GM12878 (cell line): Measurements from ENCODE around the gene CCDC127. TPM values are rescaled to one million over a fixed set of nuclear protein-coding genes. Genes with fewer than 3 reads are reported as not detected.

Source experiments
- ATAC-seq: fragments of 200-7000 bp; cut with Tn5 transposase; 3 replicates; pipeline ENCODE4 v1.9.1; 2020; ENCODE audit warnings: mild to moderate bottlenecking, moderate library complexity
- BruUV-seq: library from RNA; stranded (reverse); fragments of 400-500 nt; replicated peaks from 2 replicates; lab custom pipeline; 2021; lab: Mats Ljungman, UMichigan
- CTCF ChIA-PET: fragments of 300-600 bp; sonication (Branson Sonifier 250); formaldehyde crosslinking; extraction: SDS; loops from one replicate; lab custom pipeline; 2021; ENCODE audit warnings: inconsistent platforms; lab: Yijun Ruan, JAX
- POLR2A ChIA-PET: fragments of 350-600 bp; formaldehyde crosslinking; extraction: SDS; loops from one replicate; lab custom pipeline; 2021; ENCODE audit warnings: inconsistent platforms; lab: Charles Lee
- RAD21 ChIA-PET: fragments of 300-600 bp; sonication (Branson Sonifier 250); formaldehyde crosslinking; loops from one replicate; lab custom pipeline; 2023; ENCODE audit warnings: antibody characterized with exemption; ENCODE audit not compliant: unreplicated experiment; lab: Charles Lee
- SMC1A ChIA-PET: fragments of 300-600 bp; sonication (Branson Sonifier 250); formaldehyde crosslinking; loops from one replicate; lab custom pipeline; 2023; ENCODE audit not compliant: unreplicated experiment, uncharacterized antibody; lab: Charles Lee
- DNase-seq: peaks from one replicate; pipeline ENCODE4 v3.0.0-alpha.2; 2011; ENCODE audit warnings: low read depth, low spot score
- FAIRE-seq: peaks from 3 replicates; lab custom pipeline; 2011; peaks lifted over from hg19 to GRCh38; lab: Jason Lieb, UNC
- H2AFZ ChIP-seq: 2 replicates; pipeline ENCODE4 v1.6.0; 2011; ENCODE audit warnings: low read depth, low read length, control low read depth; ENCODE audit not compliant: control insufficient read depth
- H3K27ac ChIP-seq: 2 replicates; pipeline ENCODE4 v1.5.1; 2011; ENCODE audit warnings: control low read depth; ENCODE audit not compliant: control insufficient read depth, insufficient read depth
- H3K27me3 ChIP-seq, 2 experiments: replicated peaks in 1 of 2; 2 replicates each; pipeline versions ENCODE4 v1.6.0 to v1.6.1; 2011; ENCODE audit warnings: low read length in 1 of 2; ENCODE audit not compliant: control insufficient read depth in 2 of 2, insufficient read depth in 2 of 2
- H3K36me3 ChIP-seq, 2 experiments: 2 replicates each; pipeline ENCODE4 v1.5.1; 2011; ENCODE audit warnings: low read length in 1 of 2; ENCODE audit not compliant: control insufficient read depth in 2 of 2, insufficient read depth in 2 of 2
- H3K4me1 ChIP-seq: 2 replicates; pipeline ENCODE4 v1.6.1; 2011; ENCODE audit warnings: mild to moderate bottlenecking, low read length, moderate library complexity, mixed read lengths; ENCODE audit not compliant: control insufficient read depth, insufficient read depth
- H3K4me2 ChIP-seq: 2 replicates; pipeline ENCODE4 v1.6.0; 2011; ENCODE audit warnings: control low read depth; ENCODE audit not compliant: control insufficient read depth, insufficient read depth
- H3K4me3 ChIP-seq: fragments of 200-600 bp; sonication (generic); 2 replicates; pipeline ENCODE4 v1.5.1; 2016
- H3K79me2 ChIP-seq: 2 replicates; pipeline ENCODE4 v1.6.0; 2011; ENCODE audit warnings: low read length; ENCODE audit not compliant: control insufficient read depth, insufficient read depth
- H3K9ac ChIP-seq: 2 replicates; pipeline ENCODE4 v1.8.0; 2011; ENCODE audit warnings: low read length, control low read depth, mixed read lengths; ENCODE audit not compliant: control insufficient read depth, insufficient read depth
- H3K9me3 ChIP-seq: replicated peaks from 3 replicates; pipeline ENCODE4 v1.5.1; 2011; ENCODE audit warnings: mild to moderate bottlenecking, low read length; ENCODE audit not compliant: control insufficient read depth, insufficient read depth
- H4K20me1 ChIP-seq: 2 replicates; pipeline ENCODE4 v1.6.0; 2011; ENCODE audit not compliant: control insufficient read depth, insufficient read depth
- CREM ChIP-seq: IDR thresholded peaks from 2 replicates; pipeline ENCODE4 v1.6.1; 2014; ENCODE audit warnings: antibody characterized with exemption, low read depth
- RAD21 ChIP-seq: IDR thresholded peaks from 2 replicates; pipeline ENCODE4 v1.6.1; 2011; ENCODE audit warnings: mild to moderate bottlenecking, low read depth, low read length, moderate library complexity; ENCODE audit not compliant: insufficient read depth
- RCOR1 ChIP-seq: conservative IDR thresholded peaks from 2 replicates; pipeline ENCODE4 v1.6.1; 2012; ENCODE audit warnings: low read depth, low read length, improper control_type of control experiment
- ZBTB4 ChIP-seq: fragments of 450-650 bp; formaldehyde crosslinking; IDR thresholded peaks from 2 replicates; pipeline ENCODE4 v1.4.0; 2022; ENCODE audit warnings: mild to moderate bottlenecking, moderate library complexity
- in situ Hi-C: fragments of 300-500 bp; cut with MboI; formaldehyde crosslinking; loops from 9 replicates; pipeline ENCODE4 v1.14.3; 2018; ENCODE audit warnings: mixed read lengths
- intact Hi-C: fragments of 100-400 bp; cut with micrococcal nuclease; formaldehyde crosslinking; loops from one replicate; pipeline ENCODE4 v1.14.2; 2022; ENCODE audit not compliant: unreplicated experiment
- polyA plus RNA-seq, 11 experiments: library from polyadenylated mRNA; depleted of rRNA in 4 of 11; unstranded in 6 of 11; stranded (reverse) in 5 of 11; fragments of >200 nt; fragmentation: Nextera tagmentation in 4 of 11; fragmentation: Illumina TruSeq in 1 of 11; extraction: Ambion mirVana in 4 of 11; extraction: Trizol in 1 of 11; gene quantifications; 1 replicate in 1 of 11; 2 replicates in 10 of 11; pipeline versions ENCODE4 v1.2.1 to v1.2.3, GENCODE V29; 2011 to 2016; ENCODE audit warnings: inconsistent platforms in 2 of 11, missing spikeins in 2 of 11, low read depth in 1 of 11
- total RNA-seq, 4 experiments: library from RNA; depleted of rRNA in 3 of 4; stranded (reverse); fragments of >200 nt in 3 of 4; fragmentation: Illumina TruSeq in 1 of 4; extraction: Trizol in 1 of 4; gene quantifications; 2 replicates each; pipeline versions ENCODE4 v1.2.1 to v1.2.3, GENCODE V29; 2013 to 2021
- TF ChIP-seq, protein P1 (sequence below): fragments of 450-650 bp; IDR thresholded peaks from 2 replicates; pipeline ENCODE4 v1.6.1; 2014; ENCODE audit warnings: mild to moderate bottlenecking
- TF ChIP-seq, protein P2 (sequence below): fragments of 450-650 bp; IDR thresholded peaks from 2 replicates; pipeline ENCODE4 v1.6.1; 2017; ENCODE audit warnings: antibody characterized with exemption, mild to moderate bottlenecking, moderate library complexity
- TF ChIP-seq, protein P3 (sequence below): IDR thresholded peaks from 2 replicates; pipeline ENCODE4 v1.6.1; 2011; ENCODE audit warnings: low read depth, mild to moderate bottlenecking, low read length, moderate library complexity, borderline replicate concordance; ENCODE audit errors: extremely low read depth

CCDC127 gene
- total and polyA plus RNA-seq, 10 of the 15 experiments (the other 5 are each of a cell fraction or from before 2014, with no cell fraction given): 1.9 to 6.9 (median 2.9) TPM

DNA sequence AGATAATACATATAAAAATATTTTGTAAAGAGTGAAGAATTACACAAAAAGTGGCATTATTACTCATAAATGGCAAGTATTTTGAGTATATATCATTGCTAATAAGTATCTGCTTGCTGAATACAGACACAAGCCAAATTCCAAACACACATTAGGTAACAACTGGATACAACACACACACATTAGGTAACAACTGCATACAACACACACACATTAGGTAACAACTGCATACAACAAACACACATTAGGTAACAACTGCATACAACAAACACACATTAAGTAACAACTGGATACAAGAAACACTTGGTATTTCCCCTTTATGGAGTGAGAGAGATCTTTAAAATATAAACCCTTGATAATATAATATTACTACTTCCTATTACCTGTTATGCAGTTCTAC is 13.5 kb downstream of the CCDC127 start:
- no peaks in the 10 kb centered on the region; the same call in 1 of the 2 replicates for H4K20me1 ChIP-seq
- FAIRE-seq: no peak
- H3K4me1 ChIP-seq: no peaks in the 10 kb centered on the region
- SMC1A ChIA-PET: interaction anchor here (1.4 kb wide), 1 partner anchor 14 kb away, joined by 3 read pairs; the partner anchor contains the start of genes CCDC127 and SDHA
- in situ Hi-C loops (no loop called here), intact Hi-C loops (no loop called here)
- H3K79me2 ChIP-seq: no peaks in the 10 kb centered on the region
- H3K36me3 ChIP-seq: peaks cover 6 to 8% of the 10 kb centered on the region in 2 experiments; a peak in 3 of 4 replicates
- CTCF ChIA-PET: interaction anchor here (1.7 kb wide), 1 partner anchor 16 kb away, joined by 4 read pairs; no protein-coding TSS in a partner anchor
- no peak overlapping the region for H3K4me2 ChIP-seq
- ATAC-seq: no peak
- H3K27ac ChIP-seq: no peak overlapping the region
- RAD21 ChIA-PET: no interaction called here
- BruUV-seq: no TSS peak
- H3K9ac ChIP-seq: no peak overlapping the region
- no peak for DNase-seq
- POLR2A ChIA-PET: no interaction called here
- H3K9me3 ChIP-seq: no peaks in the 10 kb centered on the region
- TF ChIP-seq, protein P1, sequence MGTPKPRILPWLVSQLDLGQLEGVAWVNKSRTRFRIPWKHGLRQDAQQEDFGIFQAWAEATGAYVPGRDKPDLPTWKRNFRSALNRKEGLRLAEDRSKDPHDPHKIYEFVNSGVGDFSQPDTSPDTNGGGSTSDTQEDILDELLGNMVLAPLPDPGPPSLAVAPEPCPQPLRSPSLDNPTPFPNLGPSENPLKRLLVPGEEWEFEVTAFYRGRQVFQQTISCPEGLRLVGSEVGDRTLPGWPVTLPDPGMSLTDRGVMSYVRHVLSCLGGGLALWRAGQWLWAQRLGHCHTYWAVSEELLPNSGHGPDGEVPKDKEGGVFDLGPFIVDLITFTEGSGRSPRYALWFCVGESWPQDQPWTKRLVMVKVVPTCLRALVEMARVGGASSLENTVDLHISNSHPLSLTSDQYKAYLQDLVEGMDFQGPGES: no peak
- TF ChIP-seq ZBTB4 (no peak), CREM (no peak), RCOR1 (no peak), RAD21 (no peak)
- TF ChIP-seq, protein P2, sequence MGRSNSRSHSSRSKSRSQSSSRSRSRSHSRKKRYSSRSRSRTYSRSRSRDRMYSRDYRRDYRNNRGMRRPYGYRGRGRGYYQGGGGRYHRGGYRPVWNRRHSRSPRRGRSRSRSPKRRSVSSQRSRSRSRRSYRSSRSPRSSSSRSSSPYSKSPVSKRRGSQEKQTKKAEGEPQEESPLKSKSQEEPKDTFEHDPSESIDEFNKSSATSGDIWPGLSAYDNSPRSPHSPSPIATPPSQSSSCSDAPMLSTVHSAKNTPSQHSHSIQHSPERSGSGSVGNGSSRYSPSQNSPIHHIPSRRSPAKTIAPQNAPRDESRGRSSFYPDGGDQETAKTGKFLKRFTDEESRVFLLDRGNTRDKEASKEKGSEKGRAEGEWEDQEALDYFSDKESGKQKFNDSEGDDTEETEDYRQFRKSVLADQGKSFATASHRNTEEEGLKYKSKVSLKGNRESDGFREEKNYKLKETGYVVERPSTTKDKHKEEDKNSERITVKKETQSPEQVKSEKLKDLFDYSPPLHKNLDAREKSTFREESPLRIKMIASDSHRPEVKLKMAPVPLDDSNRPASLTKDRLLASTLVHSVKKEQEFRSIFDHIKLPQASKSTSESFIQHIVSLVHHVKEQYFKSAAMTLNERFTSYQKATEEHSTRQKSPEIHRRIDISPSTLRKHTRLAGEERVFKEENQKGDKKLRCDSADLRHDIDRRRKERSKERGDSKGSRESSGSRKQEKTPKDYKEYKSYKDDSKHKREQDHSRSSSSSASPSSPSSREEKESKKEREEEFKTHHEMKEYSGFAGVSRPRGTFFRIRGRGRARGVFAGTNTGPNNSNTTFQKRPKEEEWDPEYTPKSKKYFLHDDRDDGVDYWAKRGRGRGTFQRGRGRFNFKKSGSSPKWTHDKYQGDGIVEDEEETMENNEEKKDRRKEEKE: no peak
- TF ChIP-seq, protein P3, sequence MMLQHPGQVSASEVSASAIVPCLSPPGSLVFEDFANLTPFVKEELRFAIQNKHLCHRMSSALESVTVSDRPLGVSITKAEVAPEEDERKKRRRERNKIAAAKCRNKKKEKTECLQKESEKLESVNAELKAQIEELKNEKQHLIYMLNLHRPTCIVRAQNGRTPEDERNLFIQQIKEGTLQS: no peak
- H2AFZ ChIP-seq: no peak overlapping the region
- no peak overlapping the region for H3K4me3 ChIP-seq
- no peaks in the 10 kb centered on the region for H3K27me3 ChIP-seq
